IMR-90 (cell line): ENCODE data around the gene HS6ST2. TPM values are rescaled to one million over a fixed set of nuclear protein-coding genes. Genes with fewer than 3 reads are reported as not detected.

Experiments used
- ATAC-seq: fragments of 200-7000 bp; cut with Tn5 transposase; 2 replicates; pipeline ENCODE4 v1.9.1; 2020; ENCODE audit warnings: low read depth, mild to moderate bottlenecking, moderate library complexity
- BruUV-seq: library from RNA; stranded (reverse); fragments of 400-500 nt; replicated peaks from 2 replicates; lab custom pipeline; 2021; lab: Mats Ljungman, UMichigan
- CTCF ChIA-PET: fragments of 300-600 bp; formaldehyde crosslinking; extraction: SDS; loops from one replicate; lab custom pipeline; 2021; ENCODE audit warnings: antibody characterized with exemption; lab: Yijun Ruan, JAX
- POLR2A ChIA-PET: fragments of 300-600 bp; sonication (Branson Sonifier 250); formaldehyde crosslinking; loops from one replicate; lab custom pipeline; 2022; ENCODE audit warnings: antibody characterized with exemption; ENCODE audit not compliant: unreplicated experiment; lab: Charles Lee
- DNase-seq: peaks from one replicate; pipeline ENCODE4 v3.0.0; 2013
- H2AFZ ChIP-seq: replicated peaks from 2 replicates; pipeline ENCODE3; 2013; ENCODE audit warnings: low read length, mild to moderate bottlenecking; ENCODE audit not compliant: poor library complexity
- H2AK5ac ChIP-seq: 2 replicates; pipeline ENCODE4 v1.6.1; 2013; ENCODE audit warnings: low read depth, low read length, inconsistent platforms
- H2AK9ac ChIP-seq: replicated peaks from 2 replicates; pipeline ENCODE3; 2013; ENCODE audit warnings: mild to moderate bottlenecking, low read depth, low read length, moderate library complexity; ENCODE audit not compliant: poor library complexity
- H2BK120ac ChIP-seq: 2 replicates; pipeline ENCODE4 v1.6.1; 2013; ENCODE audit warnings: low read depth, low read length, inconsistent platforms
- H2BK15ac ChIP-seq: 3 replicates; pipeline ENCODE4 v1.6.1; 2013; ENCODE audit warnings: low read depth, low read length, inconsistent platforms
- H2BK20ac ChIP-seq: 2 replicates; pipeline ENCODE4 v1.6.1; 2013; ENCODE audit warnings: low read depth, mild to moderate bottlenecking, inconsistent platforms, low read length, moderate library complexity
- H2BK5ac ChIP-seq: 2 replicates; pipeline ENCODE4 v1.6.1; 2013; ENCODE audit warnings: mild to moderate bottlenecking, low read depth, low read length, inconsistent platforms; ENCODE audit not compliant: poor library complexity, severe bottlenecking
- H3K14ac ChIP-seq: replicated peaks from 2 replicates; pipeline ENCODE4 v1.6.1; 2013; ENCODE audit warnings: low read depth, low read length, inconsistent platforms
- H3K18ac ChIP-seq: 2 replicates; pipeline ENCODE4 v1.6.1; 2013; ENCODE audit warnings: low read depth, low read length, control low read depth
- H3K23ac ChIP-seq: 2 replicates; pipeline ENCODE4 v1.6.1; 2013; ENCODE audit warnings: low read depth, low read length, inconsistent platforms
- H3K27ac ChIP-seq: 2 replicates; pipeline ENCODE4 v1.5.1; 2013; ENCODE audit warnings: mild to moderate bottlenecking, control low read depth, low read length; ENCODE audit not compliant: insufficient read depth
- H3K27me3 ChIP-seq: 2 replicates; pipeline ENCODE4 v1.6.1; 2013; ENCODE audit warnings: low read length; ENCODE audit not compliant: control insufficient read depth, insufficient read depth
- H3K36me3 ChIP-seq: 2 replicates; pipeline ENCODE4 v1.6.1; 2013; ENCODE audit warnings: low read length, mixed read lengths; ENCODE audit not compliant: control insufficient read depth, insufficient read depth
- H3K4ac ChIP-seq: 2 replicates; pipeline ENCODE4 v1.6.1; 2013; ENCODE audit warnings: low read depth, low read length, inconsistent platforms
- H3K4me1 ChIP-seq: 2 replicates; pipeline ENCODE4 v1.6.1; 2013; ENCODE audit warnings: low read length, mixed read lengths; ENCODE audit not compliant: control insufficient read depth, insufficient read depth
- H3K4me2 ChIP-seq: 2 replicates; pipeline ENCODE4 v1.6.1; 2013; ENCODE audit warnings: low read depth, mild to moderate bottlenecking, control low read depth, low read length, moderate library complexity
- H3K4me3 ChIP-seq: 2 replicates; pipeline ENCODE4 v1.5.1; 2013; ENCODE audit warnings: low read depth, mild to moderate bottlenecking, control low read depth, low read length, moderate library complexity; ENCODE audit not compliant: insufficient read depth
- H3K56ac ChIP-seq: 2 replicates; pipeline ENCODE4 v1.6.1; 2013; ENCODE audit warnings: low read length, inconsistent platforms; ENCODE audit not compliant: insufficient read depth; ENCODE audit errors: extremely low read depth
- H3K79me1 ChIP-seq, 2 experiments: 2 replicates each; pipeline ENCODE4 v1.6.1; 2013; ENCODE audit warnings: low read length in 2 of 2, inconsistent platforms in 1 of 2, low read depth in 1 of 2
- H3K9ac ChIP-seq: 2 replicates; pipeline ENCODE4 v1.6.1; 2013; ENCODE audit warnings: low read depth, low read length, control low read depth
- H3K9me1 ChIP-seq: 2 replicates; pipeline ENCODE4 v1.6.1; 2013; ENCODE audit warnings: low read length, inconsistent platforms; ENCODE audit not compliant: insufficient read depth
- H3K9me3 ChIP-seq: 2 replicates; pipeline ENCODE4 v1.6.1; 2013; ENCODE audit warnings: low read length; ENCODE audit not compliant: control insufficient read depth, insufficient read depth
- H4K20me1 ChIP-seq: 2 replicates; pipeline ENCODE4 v1.6.1; 2013; ENCODE audit warnings: low read length, inconsistent platforms; ENCODE audit not compliant: insufficient read depth
- H4K5ac ChIP-seq: 2 replicates; pipeline ENCODE4 v1.6.1; 2013; ENCODE audit warnings: mild to moderate bottlenecking, low read depth, low read length, control low read depth
- H4K8ac ChIP-seq, 2 experiments: 2 replicates each; pipeline ENCODE4 v1.6.1; 2013; ENCODE audit warnings: low read depth in 2 of 2, low read length in 2 of 2, control low read depth in 1 of 2, inconsistent platforms in 1 of 2
- H4K91ac ChIP-seq: 2 replicates; pipeline ENCODE4 v1.6.1; 2013; ENCODE audit warnings: low read depth, low read length, inconsistent platforms; ENCODE audit not compliant: insufficient read depth
- CEBPB ChIP-seq: IDR thresholded peaks from 2 replicates; pipeline ENCODE4 v1.6.1; 2012; ENCODE audit warnings: low read depth, low read length, improper control_type of control experiment
- FOS ChIP-seq: fragments of 150-350 bp; IDR thresholded peaks from 2 replicates; pipeline ENCODE4 v1.6.1; 2016; ENCODE audit warnings: low read depth, low read length
- RFX5 ChIP-seq: IDR thresholded peaks from 2 replicates; pipeline ENCODE4 v1.8.0; 2012; ENCODE audit warnings: low read depth, mild to moderate bottlenecking, low read length, moderate library complexity
- WGBS, 2 experiments: methylation state at CpG; one replicate each; pipeline versions ENCODE4 v1.1.5 to v1.1.7; 2013; ENCODE audit warnings: missing lambda C conversion rate in 2 of 2; ENCODE audit not compliant: insufficient read length in 1 of 2; ENCODE audit errors: extremely low coverage in 2 of 2; 5-methylcytosine and 5-hydroxymethylcytosine counted together
- dilution Hi-C: fragments of 300-500 bp; cut with HindIII; formaldehyde crosslinking; loops from one replicate; pipeline ENCODE4 v1.14.3; 2018; ENCODE audit warnings: low sequenced_read_pairs; ENCODE audit not compliant: unreplicated experiment
- in situ Hi-C: fragments of 300-500 bp; cut with MboI; formaldehyde crosslinking; loops from 3 replicates; pipeline ENCODE4 v1.14.3; 2019; ENCODE audit warnings: low sequenced_read_pairs, inconsistent platforms, mixed read lengths
- intact Hi-C: fragments of 100-400 bp; cut with micrococcal nuclease; formaldehyde crosslinking; loops from 2 replicates; pipeline ENCODE4 v1.10.0; 2022
- polyA plus RNA-seq, 3 experiments: library from polyadenylated mRNA; depleted of rRNA; stranded (reverse); fragments of >200 nt; gene quantifications; 2 replicates each; pipeline ENCODE4 v1.2.3, GENCODE V29; 2012; ENCODE audit warnings: low replicate concordance in 1 of 3
- total RNA-seq: library from RNA; depleted of rRNA; stranded (reverse); fragments of >200 nt; gene quantifications from 2 replicates; pipeline ENCODE4 v1.2.3, GENCODE V29; 2012

Gene HS6ST2
- total and polyA plus RNA-seq, 2 of the 4 experiments (the other 2 are of a cell fraction): not detected

- Histone ChIP-seq H3K79me1 (no peaks in the 10 kb centered on the region), H3K23ac (no peak overlapping the region), H3K9me1 (no peaks in the 10 kb centered on the region), H4K5ac (no peak overlapping the region), H2AFZ (no peak overlapping the region), H2BK5ac (no peak overlapping the region), H3K14ac (no peak overlapping the region), H4K8ac (no peak overlapping the region), H4K20me1 (no peaks in the 10 kb centered on the region), H3K9ac (no peak overlapping the region), H3K4me1 (no peaks in the 10 kb centered on the region), H3K27ac (no peak overlapping the region), H2AK9ac (no peak overlapping the region), H3K36me3 (no peaks in the 10 kb centered on the region), H2BK15ac (no peak overlapping the region), H3K9me3 (no peaks in the 10 kb centered on the region), H4K91ac (no peak overlapping the region), H3K18ac (no peak overlapping the region), H2BK20ac (no peak overlapping the region), H3K4me3 (no peak overlapping the region), H3K56ac (no peak overlapping the region), H2BK120ac (no peak overlapping the region), H3K27me3 (no peaks in the 10 kb centered on the region), H3K4me2 (no peak overlapping the region), H2AK5ac (no peak overlapping the region), H3K4ac (no peak overlapping the region)
- in situ Hi-C loops: no loop called here
- dilution Hi-C loops: no loop called here
- ChIA-PET CTCF (no interaction called here), POLR2A (interaction anchor here (0.6 kb wide), 1 partner anchor 1939 kb away, joined by 3 read pairs; no protein-coding TSS in a partner anchor)
- ATAC-seq (no peak), DNase-seq (no peak)
- WGBS, 2 experiments: 59% methylated on average over 3 of the region's 8 CpGs; no CpG with 5 or more reads in 1 of the 2 experiments
- TF ChIP-seq RFX5: no peak
- no peak for TF ChIP-seq FOS
- TF ChIP-seq CEBPB: peak; percentile 84
- BruUV-seq: no TSS peak
- intact Hi-C loops: no loop called here
Observed at GRCh38 chrX:132933170-132933569, 25.3 kb downstream of the HS6ST2 start.
